ENCODE measurements around the gene WNT7A.

WNT7A gene

GRCh38 chr3:13840456-13840855, 39.4 kb downstream of the WNT7A start:
- no peak overlapping the region for H3K27ac ChIP-seq (ENCODE audit: low read depth, low read length, poor library complexity, severe bottlenecking)
- 0 out of 2 replicates have a peak, but pooled peaks cover 5% of the 10 kb centered on the region for H3K27me3 ChIP-seq (ENCODE audit: insufficient read depth, low read length)
- TF ChIP-seq CTCF (IDR thresholded peaks at IDR 0.05; ENCODE audit: low read length): no peak
- TF ChIP-seq EZH2 (IDR thresholded peaks at IDR 0.05; ENCODE audit: borderline replicate concordance, low read length): no peak
- no peak overlapping the region for H3K4me3 ChIP-seq (ENCODE audit: low read depth, low read length, poor library complexity, severe bottlenecking)
- H2AFZ ChIP-seq (ENCODE audit: low read length): no peak overlapping the region
- no peaks in the 10 kb centered on the region for H3K9me2 ChIP-seq (ENCODE audit: low read depth, low read length)
- no peaks in the 10 kb centered on the region for H3K36me3 ChIP-seq (ENCODE audit: insufficient read depth, low read length)
- H4K20me1 ChIP-seq (ENCODE audit: insufficient read depth, low read length): no peaks in the 10 kb centered on the region
- no peak overlapping the region for H3K4me2 ChIP-seq (ENCODE audit: low read length)
- H3K9ac ChIP-seq (ENCODE audit: low read length): no peak overlapping the region
- H3K79me2 ChIP-seq (ENCODE audit: insufficient read depth, low read length): no peaks in the 10 kb centered on the region
- no peaks in the 10 kb centered on the region for H3K4me1 ChIP-seq (ENCODE audit: insufficient read depth, low read length, severe bottlenecking)
- no peaks in the 10 kb centered on the region for H3F3A ChIP-seq (ENCODE audit: insufficient read depth, low read length)
- no peaks in the 10 kb centered on the region for H3K9me3 ChIP-seq (ENCODE audit: low read length)

- no peaks in the 10 kb centered on the region for H3K79me2 ChIP-seq (ENCODE audit: insufficient read depth, low read length)
- TF ChIP-seq EZH2 (IDR thresholded peaks at IDR 0.05; ENCODE audit: borderline replicate concordance, low read length) (no peak), CTCF (IDR thresholded peaks at IDR 0.05; ENCODE audit: low read length) (no peak)
- 0 out of 2 replicates have a peak, but pooled peaks cover 5% of the 10 kb centered on the region for H3K27me3 ChIP-seq (ENCODE audit: insufficient read depth, low read length)
- no peak overlapping the region for H2AFZ ChIP-seq (ENCODE audit: low read length)
- no peak overlapping the region for H3K27ac ChIP-seq (ENCODE audit: low read depth, low read length, poor library complexity, severe bottlenecking)
- H3K4me3 ChIP-seq (ENCODE audit: low read depth, low read length, poor library complexity, severe bottlenecking): no peak overlapping the region
- no peak overlapping the region for H3K4me2 ChIP-seq (ENCODE audit: low read length)
- no peak overlapping the region for H3K9ac ChIP-seq (ENCODE audit: low read length)
- no peaks in the 10 kb centered on the region for H3K36me3 ChIP-seq (ENCODE audit: insufficient read depth, low read length)
- no peaks in the 10 kb centered on the region for H4K20me1 ChIP-seq (ENCODE audit: insufficient read depth, low read length)
- H3K4me1 ChIP-seq (ENCODE audit: insufficient read depth, low read length, severe bottlenecking): no peaks in the 10 kb centered on the region
- H3K9me2 ChIP-seq (ENCODE audit: low read depth, low read length): no peaks in the 10 kb centered on the region
- no peaks in the 10 kb centered on the region for H3F3A ChIP-seq (ENCODE audit: insufficient read depth, low read length)
- H3K9me3 ChIP-seq (ENCODE audit: low read length): no peaks in the 10 kb centered on the region
Observed at GRCh38 chr3:13839726-13840340, 40.0 kb downstream of the WNT7A start.

GRCh38 chr3:13839253-13839652, 40.6 kb downstream of the WNT7A start:
- H3K36me3 ChIP-seq (ENCODE audit: insufficient read depth, low read length): no peaks in the 10 kb centered on the region
- H4K20me1 ChIP-seq (ENCODE audit: insufficient read depth, low read length): no peaks in the 10 kb centered on the region
- no peak for TF ChIP-seq CTCF (IDR thresholded peaks at IDR 0.05; ENCODE audit: low read length)
- TF ChIP-seq EZH2 (IDR thresholded peaks at IDR 0.05; ENCODE audit: borderline replicate concordance, low read length): no peak
- no peaks in the 10 kb centered on the region for H3K79me2 ChIP-seq (ENCODE audit: insufficient read depth, low read length)
- H3K27ac ChIP-seq (ENCODE audit: low read depth, low read length, poor library complexity, severe bottlenecking): no peak overlapping the region
- no peaks in the 10 kb centered on the region for H3F3A ChIP-seq (ENCODE audit: insufficient read depth, low read length)
- H3K4me3 ChIP-seq (ENCODE audit: low read depth, low read length, poor library complexity, severe bottlenecking): no peak overlapping the region
- no peak overlapping the region for H2AFZ ChIP-seq (ENCODE audit: low read length)
- H3K9ac ChIP-seq (ENCODE audit: low read length): no peak overlapping the region
- no peaks in the 10 kb centered on the region for H3K9me3 ChIP-seq (ENCODE audit: low read length)
- H3K9me2 ChIP-seq (ENCODE audit: low read depth, low read length): no peaks in the 10 kb centered on the region
- no peaks in the 10 kb centered on the region for H3K4me1 ChIP-seq (ENCODE audit: insufficient read depth, low read length, severe bottlenecking)
- H3K4me2 ChIP-seq (ENCODE audit: low read length): no peak overlapping the region
- 0 out of 2 replicates have a peak, but pooled peaks cover 5% of the 10 kb centered on the region for H3K27me3 ChIP-seq (ENCODE audit: insufficient read depth, low read length)

Measured in OCI-LY1 (cell line).